Stomach (tissue), 4 donors: ENCODE measurements around the gene RAB13.

Experiments used
- POLR2A ChIP-seq, 4 donors: fragments of 450-650 bp; IDR thresholded peaks; one replicate each; pipeline ENCODE4 v1.6.1; 2016; ENCODE audit warnings: antibody characterized with exemption in 4 of 4, control low read depth in 2 of 4, mild to moderate bottlenecking in 1 of 4, moderate library complexity in 1 of 4
- TF ChIP-seq, protein P1 (sequence below), 7 experiments: fragments of 450-650 bp in 4 of 7; fragments of 200-600 bp in 3 of 7; sonication (generic) in 3 of 7; IDR thresholded peaks; one replicate each; pipeline ENCODE4 v1.5.1; 2016 to 2019; ENCODE audit warnings: antibody characterized with exemption in 7 of 7, control low read depth in 2 of 7, mild to moderate bottlenecking in 1 of 7

DNA sequence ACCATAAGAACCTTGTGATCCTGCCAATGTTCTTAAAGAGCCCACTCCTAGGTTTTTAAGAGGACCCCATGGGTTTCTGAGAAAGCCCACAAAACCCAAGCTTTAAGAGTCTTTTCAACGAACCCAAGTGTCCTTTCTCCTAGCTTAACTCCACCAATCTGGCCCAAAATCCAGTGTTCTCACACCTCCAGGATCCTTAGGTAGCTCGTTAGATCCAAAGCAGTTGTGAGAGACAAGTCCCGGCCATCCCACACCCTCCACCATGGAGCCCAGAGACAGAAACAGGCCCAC lies 41.4 kb downstream of the RAB13 start:
- no peak for TF ChIP-seq POLR2A (IDR thresholded peaks at IDR 0.05)
- TF ChIP-seq, protein P1, sequence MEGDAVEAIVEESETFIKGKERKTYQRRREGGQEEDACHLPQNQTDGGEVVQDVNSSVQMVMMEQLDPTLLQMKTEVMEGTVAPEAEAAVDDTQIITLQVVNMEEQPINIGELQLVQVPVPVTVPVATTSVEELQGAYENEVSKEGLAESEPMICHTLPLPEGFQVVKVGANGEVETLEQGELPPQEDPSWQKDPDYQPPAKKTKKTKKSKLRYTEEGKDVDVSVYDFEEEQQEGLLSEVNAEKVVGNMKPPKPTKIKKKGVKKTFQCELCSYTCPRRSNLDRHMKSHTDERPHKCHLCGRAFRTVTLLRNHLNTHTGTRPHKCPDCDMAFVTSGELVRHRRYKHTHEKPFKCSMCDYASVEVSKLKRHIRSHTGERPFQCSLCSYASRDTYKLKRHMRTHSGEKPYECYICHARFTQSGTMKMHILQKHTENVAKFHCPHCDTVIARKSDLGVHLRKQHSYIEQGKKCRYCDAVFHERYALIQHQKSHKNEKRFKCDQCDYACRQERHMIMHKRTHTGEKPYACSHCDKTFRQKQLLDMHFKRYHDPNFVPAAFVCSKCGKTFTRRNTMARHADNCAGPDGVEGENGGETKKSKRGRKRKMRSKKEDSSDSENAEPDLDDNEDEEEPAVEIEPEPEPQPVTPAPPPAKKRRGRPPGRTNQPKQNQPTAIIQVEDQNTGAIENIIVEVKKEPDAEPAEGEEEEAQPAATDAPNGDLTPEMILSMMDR (IDR thresholded peaks at IDR 0.05): no peak
